ENCODE data around the gene SPG7. TPM values are rescaled to one million over a fixed set of nuclear protein-coding genes. Genes with fewer than 3 reads are reported as not detected.

Gene SPG7
- total and polyA plus RNA-seq, 9 of the 15 experiments (the other 6 are each of a cell fraction or from before 2014, with no cell fraction given), result 5.8 to 89.1 (median 49.4) TPM

DNA sequence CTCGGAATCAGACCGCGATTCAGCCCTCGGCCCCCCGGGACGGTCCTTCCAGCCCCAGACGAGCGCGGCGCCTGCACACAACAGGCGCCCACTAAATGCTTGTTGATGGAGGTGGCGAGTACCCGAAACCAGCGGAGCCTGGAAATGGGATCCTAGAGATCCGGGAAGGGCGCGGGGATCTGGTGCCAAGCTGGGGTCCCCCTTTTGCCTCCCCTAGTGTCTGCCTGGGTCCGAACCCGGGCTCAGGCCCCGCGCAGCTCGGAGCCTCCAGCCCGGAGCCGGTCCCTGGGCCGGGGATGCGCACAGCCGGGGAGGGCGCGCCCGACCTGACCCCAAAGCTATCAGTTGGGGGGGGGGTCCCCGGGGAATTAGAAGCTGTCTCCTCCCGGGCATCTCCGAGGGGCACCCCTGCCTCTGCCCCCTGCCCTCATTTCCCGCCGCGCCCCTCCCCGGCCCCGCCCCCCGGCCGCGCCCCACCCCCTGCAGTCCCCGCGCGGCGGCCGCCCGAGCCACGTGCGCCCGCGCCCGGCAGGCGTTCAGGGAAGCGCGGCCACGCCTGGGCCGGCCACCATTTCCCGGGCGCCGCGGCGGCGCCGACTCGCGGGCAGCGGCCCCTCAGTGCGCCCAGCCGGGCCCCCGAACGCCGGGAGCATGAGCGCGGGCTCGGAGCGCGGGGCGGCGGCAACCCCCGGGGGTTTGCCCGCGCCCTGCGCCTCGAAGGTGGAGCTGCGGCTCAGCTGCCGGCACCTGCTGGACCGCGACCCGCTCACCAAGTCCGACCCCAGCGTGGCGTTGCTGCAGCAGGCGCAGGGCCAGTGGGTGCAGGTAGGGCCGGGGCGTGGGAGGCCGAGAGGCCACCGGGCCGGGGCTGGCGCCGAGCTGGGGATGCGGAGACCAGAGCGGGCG lies 67.3 kb downstream of the SPG7 start, which contains the start of gene CPNE7 (continued):
- TF ChIP-seq, protein P1, sequence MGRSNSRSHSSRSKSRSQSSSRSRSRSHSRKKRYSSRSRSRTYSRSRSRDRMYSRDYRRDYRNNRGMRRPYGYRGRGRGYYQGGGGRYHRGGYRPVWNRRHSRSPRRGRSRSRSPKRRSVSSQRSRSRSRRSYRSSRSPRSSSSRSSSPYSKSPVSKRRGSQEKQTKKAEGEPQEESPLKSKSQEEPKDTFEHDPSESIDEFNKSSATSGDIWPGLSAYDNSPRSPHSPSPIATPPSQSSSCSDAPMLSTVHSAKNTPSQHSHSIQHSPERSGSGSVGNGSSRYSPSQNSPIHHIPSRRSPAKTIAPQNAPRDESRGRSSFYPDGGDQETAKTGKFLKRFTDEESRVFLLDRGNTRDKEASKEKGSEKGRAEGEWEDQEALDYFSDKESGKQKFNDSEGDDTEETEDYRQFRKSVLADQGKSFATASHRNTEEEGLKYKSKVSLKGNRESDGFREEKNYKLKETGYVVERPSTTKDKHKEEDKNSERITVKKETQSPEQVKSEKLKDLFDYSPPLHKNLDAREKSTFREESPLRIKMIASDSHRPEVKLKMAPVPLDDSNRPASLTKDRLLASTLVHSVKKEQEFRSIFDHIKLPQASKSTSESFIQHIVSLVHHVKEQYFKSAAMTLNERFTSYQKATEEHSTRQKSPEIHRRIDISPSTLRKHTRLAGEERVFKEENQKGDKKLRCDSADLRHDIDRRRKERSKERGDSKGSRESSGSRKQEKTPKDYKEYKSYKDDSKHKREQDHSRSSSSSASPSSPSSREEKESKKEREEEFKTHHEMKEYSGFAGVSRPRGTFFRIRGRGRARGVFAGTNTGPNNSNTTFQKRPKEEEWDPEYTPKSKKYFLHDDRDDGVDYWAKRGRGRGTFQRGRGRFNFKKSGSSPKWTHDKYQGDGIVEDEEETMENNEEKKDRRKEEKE (IDR thresholded peaks at IDR 0.05; ENCODE audit: borderline replicate concordance in 1 of 2, control insufficient read depth in 1 of 2, low read depth in 2 of 2, low read length in 1 of 2), result no peak
- TF ChIP-seq, protein P2, sequence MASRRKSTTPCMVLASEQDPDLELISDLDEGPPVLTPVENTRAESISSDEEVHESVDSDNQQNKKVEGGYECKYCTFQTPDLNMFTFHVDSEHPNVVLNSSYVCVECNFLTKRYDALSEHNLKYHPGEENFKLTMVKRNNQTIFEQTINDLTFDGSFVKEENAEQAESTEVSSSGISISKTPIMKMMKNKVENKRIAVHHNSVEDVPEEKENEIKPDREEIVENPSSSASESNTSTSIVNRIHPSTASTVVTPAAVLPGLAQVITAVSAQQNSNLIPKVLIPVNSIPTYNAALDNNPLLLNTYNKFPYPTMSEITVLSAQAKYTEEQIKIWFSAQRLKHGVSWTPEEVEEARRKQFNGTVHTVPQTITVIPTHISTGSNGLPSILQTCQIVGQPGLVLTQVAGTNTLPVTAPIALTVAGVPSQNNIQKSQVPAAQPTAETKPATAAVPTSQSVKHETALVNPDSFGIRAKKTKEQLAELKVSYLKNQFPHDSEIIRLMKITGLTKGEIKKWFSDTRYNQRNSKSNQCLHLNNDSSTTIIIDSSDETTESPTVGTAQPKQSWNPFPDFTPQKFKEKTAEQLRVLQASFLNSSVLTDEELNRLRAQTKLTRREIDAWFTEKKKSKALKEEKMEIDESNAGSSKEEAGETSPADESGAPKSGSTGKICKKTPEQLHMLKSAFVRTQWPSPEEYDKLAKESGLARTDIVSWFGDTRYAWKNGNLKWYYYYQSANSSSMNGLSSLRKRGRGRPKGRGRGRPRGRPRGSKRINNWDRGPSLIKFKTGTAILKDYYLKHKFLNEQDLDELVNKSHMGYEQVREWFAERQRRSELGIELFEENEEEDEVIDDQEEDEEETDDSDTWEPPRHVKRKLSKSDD (conservative IDR thresholded peaks at IDR 0.05; ENCODE audit: low read length), result no peak
- TF ChIP-seq HDAC1 (IDR thresholded peaks at IDR 0.05) (0 out of 4 replicates have a peak, but pooled peaks of 1 of the 2 experiments have one; percentile 40), KDM2B (CRISPR knock-in tag; IDR thresholded peaks at IDR 0.05) (0 out of 2 replicates have a peak, but pooled peaks have one; percentile 53), RBM14 (IDR thresholded peaks at IDR 0.05; ENCODE audit: borderline replicate concordance, insufficient read depth, low read depth, low read length) (no peak), NBN (IDR thresholded peaks at IDR 0.05; ENCODE audit: low read depth) (no peak), MCM2 (IDR thresholded peaks at IDR 0.05; ENCODE audit: low read depth) (no peak), TEAD2 (tag; IDR thresholded peaks at IDR 0.05) (no peak), ZNF57 (CRISPR knock-in tag; IDR thresholded peaks at IDR 0.05) (no peak), ZNF212 (CRISPR knock-in tag; IDR thresholded peaks at IDR 0.05) (no peak)
- TF ChIP-seq, protein P3, sequence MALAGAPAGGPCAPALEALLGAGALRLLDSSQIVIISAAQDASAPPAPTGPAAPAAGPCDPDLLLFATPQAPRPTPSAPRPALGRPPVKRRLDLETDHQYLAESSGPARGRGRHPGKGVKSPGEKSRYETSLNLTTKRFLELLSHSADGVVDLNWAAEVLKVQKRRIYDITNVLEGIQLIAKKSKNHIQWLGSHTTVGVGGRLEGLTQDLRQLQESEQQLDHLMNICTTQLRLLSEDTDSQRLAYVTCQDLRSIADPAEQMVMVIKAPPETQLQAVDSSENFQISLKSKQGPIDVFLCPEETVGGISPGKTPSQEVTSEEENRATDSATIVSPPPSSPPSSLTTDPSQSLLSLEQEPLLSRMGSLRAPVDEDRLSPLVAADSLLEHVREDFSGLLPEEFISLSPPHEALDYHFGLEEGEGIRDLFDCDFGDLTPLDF (CRISPR knock-in tag; IDR thresholded peaks at IDR 0.05), result no peak
- TF ChIP-seq, protein P4, sequence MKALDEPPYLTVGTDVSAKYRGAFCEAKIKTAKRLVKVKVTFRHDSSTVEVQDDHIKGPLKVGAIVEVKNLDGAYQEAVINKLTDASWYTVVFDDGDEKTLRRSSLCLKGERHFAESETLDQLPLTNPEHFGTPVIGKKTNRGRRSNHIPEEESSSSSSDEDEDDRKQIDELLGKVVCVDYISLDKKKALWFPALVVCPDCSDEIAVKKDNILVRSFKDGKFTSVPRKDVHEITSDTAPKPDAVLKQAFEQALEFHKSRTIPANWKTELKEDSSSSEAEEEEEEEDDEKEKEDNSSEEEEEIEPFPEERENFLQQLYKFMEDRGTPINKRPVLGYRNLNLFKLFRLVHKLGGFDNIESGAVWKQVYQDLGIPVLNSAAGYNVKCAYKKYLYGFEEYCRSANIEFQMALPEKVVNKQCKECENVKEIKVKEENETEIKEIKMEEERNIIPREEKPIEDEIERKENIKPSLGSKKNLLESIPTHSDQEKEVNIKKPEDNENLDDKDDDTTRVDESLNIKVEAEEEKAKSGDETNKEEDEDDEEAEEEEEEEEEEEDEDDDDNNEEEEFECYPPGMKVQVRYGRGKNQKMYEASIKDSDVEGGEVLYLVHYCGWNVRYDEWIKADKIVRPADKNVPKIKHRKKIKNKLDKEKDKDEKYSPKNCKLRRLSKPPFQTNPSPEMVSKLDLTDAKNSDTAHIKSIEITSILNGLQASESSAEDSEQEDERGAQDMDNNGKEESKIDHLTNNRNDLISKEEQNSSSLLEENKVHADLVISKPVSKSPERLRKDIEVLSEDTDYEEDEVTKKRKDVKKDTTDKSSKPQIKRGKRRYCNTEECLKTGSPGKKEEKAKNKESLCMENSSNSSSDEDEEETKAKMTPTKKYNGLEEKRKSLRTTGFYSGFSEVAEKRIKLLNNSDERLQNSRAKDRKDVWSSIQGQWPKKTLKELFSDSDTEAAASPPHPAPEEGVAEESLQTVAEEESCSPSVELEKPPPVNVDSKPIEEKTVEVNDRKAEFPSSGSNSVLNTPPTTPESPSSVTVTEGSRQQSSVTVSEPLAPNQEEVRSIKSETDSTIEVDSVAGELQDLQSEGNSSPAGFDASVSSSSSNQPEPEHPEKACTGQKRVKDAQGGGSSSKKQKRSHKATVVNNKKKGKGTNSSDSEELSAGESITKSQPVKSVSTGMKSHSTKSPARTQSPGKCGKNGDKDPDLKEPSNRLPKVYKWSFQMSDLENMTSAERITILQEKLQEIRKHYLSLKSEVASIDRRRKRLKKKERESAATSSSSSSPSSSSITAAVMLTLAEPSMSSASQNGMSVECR (CRISPR knock-in tag; IDR thresholded peaks at IDR 0.05), result 0 out of 2 replicates have a peak, but pooled peaks have one; percentile 13
